H1 (cell line): ENCODE measurements around the gene RBM15. TPM values are rescaled to one million over a fixed set of nuclear protein-coding genes. Genes with fewer than 3 reads are reported as not detected.

Experiments used
- CTCF ChIA-PET: fragments of 300-600 bp; sonication (Branson Sonifier 250); formaldehyde crosslinking; loops from one replicate; lab custom pipeline; 2021; ENCODE audit not compliant: partially characterized antibody; lab: Charles Lee
- POLR2A ChIA-PET: fragments of 300-600 bp; sonication (Branson Sonifier 250); formaldehyde crosslinking; loops from one replicate; lab custom pipeline; 2021; ENCODE audit warnings: inconsistent platforms; ENCODE audit not compliant: partially characterized antibody; lab: Charles Lee
- DNase-seq, 2 experiments: peaks; one replicate each; pipeline versions ENCODE4 v3.0.0 to v3.0.0-alpha.2; 2010 to 2022; ENCODE audit warnings: low spot score in 2 of 2, low read depth in 1 of 2, mixed read lengths in 1 of 2
- FAIRE-seq: peaks from 2 replicates; lab custom pipeline; 2011; peaks lifted over from hg19 to GRCh38; lab: Jason Lieb, UNC
- H2AFZ ChIP-seq: 2 replicates; pipeline ENCODE4 v1.8.1; 2012; ENCODE audit warnings: low read length, inconsistent platforms
- H2AK5ac ChIP-seq: 2 replicates; pipeline ENCODE4 v1.6.1; 2013; ENCODE audit warnings: low read depth, low read length
- H2BK120ac ChIP-seq: replicated peaks from 2 replicates; pipeline ENCODE3; 2013; ENCODE audit warnings: low read depth, low read length, inconsistent platforms
- H2BK12ac ChIP-seq: 2 replicates; pipeline ENCODE4 v1.6.1; 2013; ENCODE audit warnings: low read depth, low read length
- H2BK15ac ChIP-seq: 2 replicates; pipeline ENCODE4 v1.6.1; 2013; ENCODE audit warnings: low read length
- H2BK20ac ChIP-seq: 2 replicates; pipeline ENCODE4 v1.6.1; 2013; ENCODE audit warnings: low read length
- H2BK5ac ChIP-seq: 2 replicates; pipeline ENCODE4 v1.6.1; 2013; ENCODE audit warnings: low read depth, low read length
- H3K14ac ChIP-seq: 2 replicates; pipeline ENCODE4 v1.6.1; 2013; ENCODE audit warnings: inconsistent platforms; ENCODE audit not compliant: insufficient read length
- H3K18ac ChIP-seq: 2 replicates; pipeline ENCODE4 v1.6.1; 2013; ENCODE audit warnings: low read length; ENCODE audit errors: extremely low read depth
- H3K23ac ChIP-seq: 2 replicates; pipeline ENCODE4 v1.6.1; 2013; ENCODE audit warnings: inconsistent platforms; ENCODE audit not compliant: insufficient read length
- H3K23me2 ChIP-seq: 2 replicates; pipeline ENCODE4 v1.6.1; 2013; ENCODE audit warnings: low read depth, low read length
- H3K27ac ChIP-seq: 2 replicates; pipeline ENCODE4 v1.6.1; 2011; ENCODE audit warnings: low read depth, low read length, inconsistent platforms
- H3K27me3 ChIP-seq, 4 experiments: replicated peaks in 1 of 4; 1 replicate in 1 of 4; 2 replicates in 3 of 4; pipeline versions ENCODE4 v1.6.1 to v1.8.1; 2011 to 2013; ENCODE audit warnings: low read length in 3 of 4, mild to moderate bottlenecking in 3 of 4, inconsistent platforms in 2 of 4, mixed read lengths in 2 of 4, moderate library complexity in 1 of 4; ENCODE audit not compliant: control insufficient read depth in 3 of 4, insufficient read depth in 3 of 4; ENCODE audit errors: extremely low read depth in 1 of 4
- H3K36me3 ChIP-seq, 4 experiments: 2 replicates each; pipeline versions ENCODE4 v1.6.1 to v1.8.1; 2011 to 2013; ENCODE audit warnings: mild to moderate bottlenecking in 4 of 4, low read length in 3 of 4, moderate library complexity in 2 of 4, control low read depth in 1 of 4, inconsistent platforms in 1 of 4; ENCODE audit not compliant: insufficient read depth in 4 of 4, control insufficient read depth in 2 of 4
- H3K4ac ChIP-seq: replicated peaks from 2 replicates; pipeline ENCODE3; 2013; ENCODE audit warnings: low read length, low read depth, mixed read lengths, inconsistent platforms; ENCODE audit not compliant: insufficient read length
- H3K4me1 ChIP-seq, 4 experiments: replicated peaks in 1 of 4; 1 replicate in 1 of 4; 2 replicates in 3 of 4; pipeline versions ENCODE4 v1.6.1 to v1.8.1; 2011 to 2013; ENCODE audit warnings: low read length in 3 of 4, inconsistent platforms in 2 of 4, mixed read lengths in 1 of 4; ENCODE audit not compliant: insufficient read depth in 4 of 4, control insufficient read depth in 3 of 4
- H3K4me2 ChIP-seq, 2 experiments: 2 replicates each; pipeline versions ENCODE4 v1.6.1 to v1.8.1; 2011 to 2013; ENCODE audit warnings: low read depth in 2 of 2, low read length in 2 of 2, control low read depth in 1 of 2, inconsistent platforms in 1 of 2, mild to moderate bottlenecking in 1 of 2; ENCODE audit not compliant: insufficient read depth in 1 of 2
- H3K4me3 ChIP-seq, 4 experiments: fragments of 200-600, 300-600 bp in 1 of 4; sonication (generic), shearing (Covaris generic), sonication (Bioruptor Twin) in 1 of 4; 2 replicates each; pipeline versions ENCODE4 v1.5.1 to v1.8.1; 2011 to 2016; ENCODE audit warnings: low read length in 4 of 4, low read depth in 3 of 4, control low read depth in 2 of 4, inconsistent platforms in 2 of 4, mild to moderate bottlenecking in 2 of 4, mixed read lengths in 1 of 4, moderate library complexity in 1 of 4; ENCODE audit not compliant: insufficient read depth in 2 of 4; ENCODE audit errors: extremely low read depth in 1 of 4
- H3K56ac ChIP-seq: replicated peaks from 2 replicates; pipeline ENCODE3; 2013; ENCODE audit warnings: low read depth, mild to moderate bottlenecking, mixed read lengths, low read length, inconsistent platforms; ENCODE audit not compliant: insufficient read length
- H3K79me1 ChIP-seq: 2 replicates; pipeline ENCODE4 v1.6.1; 2013; ENCODE audit warnings: low read depth, low read length, control low read depth
- H3K79me2 ChIP-seq, 2 experiments: 2 replicates each; pipeline versions ENCODE4 v1.6.1 to v1.8.1; 2012 to 2013; ENCODE audit warnings: low read length in 2 of 2, mild to moderate bottlenecking in 2 of 2, inconsistent platforms in 1 of 2; ENCODE audit not compliant: insufficient read depth in 2 of 2, control insufficient read depth in 1 of 2
- H3K9ac ChIP-seq, 4 experiments: replicated peaks in 1 of 4; 1 replicate in 1 of 4; 2 replicates in 3 of 4; pipeline versions ENCODE4 v1.6.1 to v1.8.1; 2011 to 2013; ENCODE audit warnings: low read depth in 3 of 4, low read length in 3 of 4, control low read depth in 2 of 4, mild to moderate bottlenecking in 2 of 4, moderate library complexity in 2 of 4, inconsistent platforms in 1 of 4; ENCODE audit errors: extremely low read depth in 1 of 4
- H3K9me3 ChIP-seq, 2 experiments: 2 replicates each; pipeline versions ENCODE4 v1.6.1 to v1.8.1; 2012 to 2013; ENCODE audit warnings: mild to moderate bottlenecking in 2 of 2, moderate library complexity in 2 of 2, control low read depth in 1 of 2, inconsistent platforms in 1 of 2, low read depth in 1 of 2, low read length in 1 of 2, mixed read lengths in 1 of 2; ENCODE audit not compliant: insufficient read depth in 2 of 2
- H4K20me1 ChIP-seq, 2 experiments: replicated peaks in 1 of 2; 2 replicates each; pipeline versions ENCODE3 to v1.8.1; 2011 to 2013; ENCODE audit warnings: inconsistent platforms in 2 of 2, low read length in 2 of 2, mild to moderate bottlenecking in 1 of 2; ENCODE audit not compliant: insufficient read depth in 2 of 2, control insufficient read depth in 1 of 2
- H4K5ac ChIP-seq: 2 replicates; pipeline ENCODE4 v1.6.1; 2013; ENCODE audit warnings: low read length, low read depth, mixed read lengths, inconsistent platforms; ENCODE audit not compliant: insufficient read length
- H4K8ac ChIP-seq: 2 replicates; pipeline ENCODE4 v1.8.0; 2013; ENCODE audit warnings: mild to moderate bottlenecking, moderate library complexity, low read length, inconsistent platforms; ENCODE audit not compliant: insufficient read depth; ENCODE audit errors: extremely low read depth
- H4K91ac ChIP-seq: replicated peaks from 2 replicates; pipeline ENCODE3; 2013; ENCODE audit warnings: low read length, mixed read lengths, inconsistent platforms; ENCODE audit not compliant: insufficient read length
- BACH1 ChIP-seq: IDR thresholded peaks from 2 replicates; pipeline ENCODE4 v1.6.1; 2012; ENCODE audit warnings: low read length, improper control_type of control experiment
- BCL11A ChIP-seq, 2 experiments: IDR thresholded peaks; one replicate each; pipeline ENCODE4 v1.6.1; 2011; ENCODE audit warnings: low read depth in 2 of 2, low read length in 2 of 2, mild to moderate bottlenecking in 2 of 2
- CBX8 ChIP-seq: fragments of 300-800, 300-1000 bp; sonication (generic); IDR thresholded peaks from 2 replicates; pipeline ENCODE4 v1.7.1; 2016; ENCODE audit warnings: low read depth, low read length, borderline replicate concordance
- KDM4A ChIP-seq: IDR thresholded peaks from one replicate; pipeline ENCODE4 v1.7.1; 2012; ENCODE audit warnings: low read depth, mild to moderate bottlenecking, moderate library complexity, low read length, inconsistent platforms; ENCODE audit not compliant: severe bottlenecking
- RAD21 ChIP-seq, 2 experiments: IDR thresholded peaks in 1 of 2; conservative IDR thresholded peaks in 1 of 2; 2 replicates each; pipeline ENCODE4 v1.6.1; 2011; ENCODE audit warnings: low read depth in 2 of 2, low read length in 2 of 2, improper control_type of control experiment in 1 of 2, inconsistent platforms in 1 of 2, mild to moderate bottlenecking in 1 of 2, moderate library complexity in 1 of 2
- TEAD4 ChIP-seq: IDR thresholded peaks from 2 replicates; pipeline ENCODE4 v1.6.1; 2012; ENCODE audit warnings: low read depth, low read length, inconsistent platforms, mixed read lengths
- YY1 ChIP-seq: IDR thresholded peaks from 2 replicates; pipeline ENCODE4 v1.6.1; 2011; ENCODE audit warnings: low read depth, mild to moderate bottlenecking, low read length
- WGBS, 2 experiments: shearing (Covaris generic) in 1 of 2; methylation state at CpG; one replicate each; pipeline versions ENCODE4 v1.1.6 to v1.1.7; 2013 to 2015; ENCODE audit warnings: low lambda C conversion rate in 2 of 2, mixed read lengths in 2 of 2, inconsistent platforms in 1 of 2, low coverage in 1 of 2, missing lambda C conversion rate in 1 of 2; ENCODE audit not compliant: insufficient replicate concordance in 2 of 2, insufficient coverage in 1 of 2, insufficient read length in 1 of 2; ENCODE audit errors: extremely low coverage in 1 of 2, missing lambda C conversion rate in 1 of 2; 5-methylcytosine and 5-hydroxymethylcytosine counted together
- polyA plus RNA-seq, 7 experiments: library from polyadenylated mRNA; depleted of rRNA in 3 of 7; stranded (reverse) in 5 of 7; unstranded in 2 of 7; fragments of >200 nt in 5 of 7; fragments of 200-250 nt in 2 of 7; gene quantifications; 1 replicate in 5 of 7; 2 replicates in 1 of 7; 4 replicates in 1 of 7; pipeline versions ENCODE4 v1.2.1 to v1.2.3, GENCODE V29; 2011 to 2013; ENCODE audit warnings: missing spikeins in 2 of 7, mixed read lengths in 2 of 7
- total RNA-seq: library from RNA; stranded (reverse); fragmentation: NEBNext Ultra II Directional; extraction: Animal tissue kit (Norgen Biotek cat#: 25700); gene quantifications from 2 replicates; pipeline ENCODE4 v1.2.1, GENCODE V29; 2021
- TF ChIP-seq, protein P1 (sequence below), 3 experiments: IDR thresholded peaks; 1 replicate in 2 of 3; 2 replicates in 1 of 3; pipeline versions ENCODE4 v1.5.1 to v1.6.1; 2011; ENCODE audit warnings: low read length in 3 of 3, mild to moderate bottlenecking in 3 of 3, inconsistent platforms in 2 of 3, low read depth in 1 of 3, moderate library complexity in 1 of 3; ENCODE audit not compliant: insufficient read depth in 1 of 3; ENCODE audit errors: control extremely low read depth in 1 of 3
- TF ChIP-seq, protein P2 (sequence below): IDR thresholded peaks from 2 replicates; pipeline ENCODE4 v1.6.1; 2011; ENCODE audit warnings: low read length, improper control_type of control experiment

Gene RBM15
- total and polyA plus RNA-seq, 2 of the 8 experiments (the other 6 are each of a cell fraction or from before 2014, with no cell fraction given): 13.5 to 44.9 TPM

DNA sequence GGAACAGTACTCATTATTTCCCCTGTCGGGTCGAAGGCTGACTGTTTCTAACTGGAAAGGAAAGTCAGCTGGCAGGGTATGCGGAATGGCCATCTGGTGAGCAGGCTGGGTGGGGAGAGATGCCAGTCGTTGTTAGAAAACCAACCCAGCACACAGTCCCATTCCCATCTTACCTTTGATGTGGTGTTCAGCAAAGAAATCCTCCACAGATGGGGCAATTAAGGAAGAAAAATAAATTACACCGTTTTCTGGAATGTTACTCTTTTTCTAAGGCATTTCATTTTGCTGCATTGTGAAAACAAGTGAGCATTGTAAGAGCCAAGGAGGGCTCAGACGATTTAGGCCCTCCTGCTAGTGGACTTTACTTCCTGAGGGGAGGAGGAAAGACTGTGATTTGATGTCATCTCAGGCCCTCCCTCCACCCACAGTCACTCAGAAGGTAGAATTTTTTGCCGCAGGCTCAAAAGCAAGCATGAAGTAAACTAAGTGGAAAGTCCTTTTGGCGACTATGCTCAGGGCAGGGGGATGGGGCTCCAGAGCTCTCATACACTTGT is 51.6 kb downstream of the RBM15 start, which contains the start of gene SLC16A4:
SLC16A4 (minus strand) TSS at position 335 of the 554 bp plus-strand sequence. CDS start 1,703 bp downstream, outside the sequence.
- Histone ChIP-seq H4K5ac (no peak within 1 kb of the TSS), H2BK120ac (no peak within 1 kb of the TSS), H2AFZ (peak within 1 kb of the TSS; percentile 9; the same call in 1 of the 2 replicates), H3K18ac (no peak within 1 kb of the TSS), H3K56ac (no peak within 1 kb of the TSS), H3K4me3 (no peak within 1 kb of the TSS), H4K20me1 (no peaks in the 10 kb centered on the region), H3K14ac (no peak within 1 kb of the TSS), H3K36me3 (no peaks in the 10 kb centered on the region), H2AK5ac (no peak within 1 kb of the TSS), H4K91ac (no peak within 1 kb of the TSS), H3K4ac (no peak within 1 kb of the TSS), H3K4me1 (peaks cover 0 to 6% (median 4%) of the 10 kb centered on the region in 4 experiments; a peak in 3 of 7 replicates), H2BK20ac (no peak within 1 kb of the TSS), H3K23ac (no peak within 1 kb of the TSS), H2BK12ac (no peak within 1 kb of the TSS), H3K79me1 (no peaks in the 10 kb centered on the region), H3K9me3 (no peaks in the 10 kb centered on the region), H2BK5ac (0 out of 2 replicates have a peak within 1 kb of the TSS, but pooled peaks have one; percentile 5), H3K27me3 (no peaks in the 10 kb centered on the region), H3K79me2 (no peaks in the 10 kb centered on the region), H3K9ac (no peak within 1 kb of the TSS), H3K23me2 (no peaks in the 10 kb centered on the region), H3K4me2 (peak within 1 kb of the TSS in 1 of 2 experiments; percentile 21; a peak in 1 of 4 replicates), H3K27ac (no peak within 1 kb of the TSS), H4K8ac (no peak within 1 kb of the TSS), H2BK15ac (no peak within 1 kb of the TSS)
- CTCF ChIA-PET: interaction anchor here (1.2 to 1.6 kb wide), 2 partner anchors 22 to 64 kb away, joined by 4 to 5 read pairs; no protein-coding TSS in a partner anchor
- FAIRE-seq (no peak), DNase-seq (no peak)
- POLR2A ChIA-PET: interaction anchor here (0.7 to 1.5 kb wide), 5 partner anchors 8 to 31 kb away, joined by 3 to 6 read pairs (median 4); no protein-coding TSS in a partner anchor
- WGBS, 2 experiments: 59% methylated on average over 8 of the region's 8 CpGs; no CpG with 5 or more reads in 1 of the 2 experiments
- TF ChIP-seq YY1: no peak
- TF ChIP-seq, protein P1, sequence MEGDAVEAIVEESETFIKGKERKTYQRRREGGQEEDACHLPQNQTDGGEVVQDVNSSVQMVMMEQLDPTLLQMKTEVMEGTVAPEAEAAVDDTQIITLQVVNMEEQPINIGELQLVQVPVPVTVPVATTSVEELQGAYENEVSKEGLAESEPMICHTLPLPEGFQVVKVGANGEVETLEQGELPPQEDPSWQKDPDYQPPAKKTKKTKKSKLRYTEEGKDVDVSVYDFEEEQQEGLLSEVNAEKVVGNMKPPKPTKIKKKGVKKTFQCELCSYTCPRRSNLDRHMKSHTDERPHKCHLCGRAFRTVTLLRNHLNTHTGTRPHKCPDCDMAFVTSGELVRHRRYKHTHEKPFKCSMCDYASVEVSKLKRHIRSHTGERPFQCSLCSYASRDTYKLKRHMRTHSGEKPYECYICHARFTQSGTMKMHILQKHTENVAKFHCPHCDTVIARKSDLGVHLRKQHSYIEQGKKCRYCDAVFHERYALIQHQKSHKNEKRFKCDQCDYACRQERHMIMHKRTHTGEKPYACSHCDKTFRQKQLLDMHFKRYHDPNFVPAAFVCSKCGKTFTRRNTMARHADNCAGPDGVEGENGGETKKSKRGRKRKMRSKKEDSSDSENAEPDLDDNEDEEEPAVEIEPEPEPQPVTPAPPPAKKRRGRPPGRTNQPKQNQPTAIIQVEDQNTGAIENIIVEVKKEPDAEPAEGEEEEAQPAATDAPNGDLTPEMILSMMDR (IDR thresholded peaks at IDR 0.05; ENCODE audit: control extremely low read depth in 1 of 3, insufficient read depth in 1 of 3, low read depth in 1 of 3, low read length in 3 of 3): no peak
- no peak for TF ChIP-seq KDM4A
- no peak for TF ChIP-seq RAD21 (IDR thresholded peaks at IDR 0.05 in 1 of 2, conservative IDR thresholded peaks at IDR 0.05 in 1 of 2; ENCODE audit: low read depth in 2 of 2, low read length in 2 of 2)
- no peak for TF ChIP-seq TEAD4
- TF ChIP-seq, protein P2, sequence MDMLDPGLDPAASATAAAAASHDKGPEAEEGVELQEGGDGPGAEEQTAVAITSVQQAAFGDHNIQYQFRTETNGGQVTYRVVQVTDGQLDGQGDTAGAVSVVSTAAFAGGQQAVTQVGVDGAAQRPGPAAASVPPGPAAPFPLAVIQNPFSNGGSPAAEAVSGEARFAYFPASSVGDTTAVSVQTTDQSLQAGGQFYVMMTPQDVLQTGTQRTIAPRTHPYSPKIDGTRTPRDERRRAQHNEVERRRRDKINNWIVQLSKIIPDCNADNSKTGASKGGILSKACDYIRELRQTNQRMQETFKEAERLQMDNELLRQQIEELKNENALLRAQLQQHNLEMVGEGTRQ: no peak
- no peak for TF ChIP-seq BACH1
- no peak for TF ChIP-seq BCL11A (IDR thresholded peaks at IDR 0.05; ENCODE audit: low read depth in 2 of 2, low read length in 2 of 2)
- no peak for TF ChIP-seq CBX8
